ENCODE data around the gene CCDC88B. TPM values are rescaled to one million over a fixed set of nuclear protein-coding genes. Genes with fewer than 3 reads are reported as not detected.

CCDC88B gene
- total RNA-seq, 1 experiment from 2014 or later, result 11.2 TPM

DNA sequence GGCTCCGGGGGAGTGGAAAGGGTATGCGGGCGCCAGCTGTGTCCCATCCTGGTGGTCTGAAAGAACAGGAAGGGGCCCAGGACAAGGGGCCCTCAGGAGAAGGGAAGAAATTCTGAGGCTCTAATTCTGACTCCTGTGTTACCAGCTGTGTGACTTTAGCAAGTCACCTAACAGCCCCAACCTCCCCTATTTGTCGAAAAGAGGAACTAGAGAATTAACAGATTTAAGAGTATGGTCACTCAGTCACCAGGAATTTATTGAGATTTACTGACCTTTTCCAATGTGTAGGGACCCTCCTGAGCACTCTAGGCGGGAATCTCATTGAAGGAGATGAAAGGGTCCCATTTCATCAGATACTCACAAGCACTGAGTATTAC lies 33.6 kb downstream of the CCDC88B start:
- Histone ChIP-seq H3K18ac (ENCODE audit: insufficient read length, low read depth, low read length) (no peak overlapping the region), H3K4ac (ENCODE audit: low read depth, low read length) (no peak overlapping the region), H3K79me1 (ENCODE audit: insufficient read depth, low read depth, low read length, poor library complexity, severe bottlenecking) (no peaks in the 10 kb centered on the region), H2AFZ (ENCODE audit: low read length) (no peak overlapping the region), H4K5ac (ENCODE audit: insufficient read length, low read depth, low read length) (no peak overlapping the region), H4K20me1 (ENCODE audit: control insufficient read depth, insufficient read depth, insufficient read length) (no peaks in the 10 kb centered on the region), H2AK5ac (ENCODE audit: insufficient read length, low read length) (no peak overlapping the region), H3K79me2 (ENCODE audit: insufficient read depth, low read length) (no peaks in the 10 kb centered on the region), H3K27ac (ENCODE audit: insufficient read length, low read depth, low read length) (no peak overlapping the region), H3T11ph (ENCODE audit: low read length) (no peak overlapping the region), H3K23ac (ENCODE audit: insufficient read length, low read depth, low read length) (no peak overlapping the region), H3K9me3 (ENCODE audit: control insufficient read depth, low read depth, low read length) (no peaks in the 10 kb centered on the region), H3K56ac (ENCODE audit: insufficient read length, low read depth, low read length) (no peak overlapping the region), H3K4me2 (ENCODE audit: insufficient read depth, insufficient read length, low read length) (peak overlapping the region; percentile 16), H2BK20ac (ENCODE audit: low read depth, low read length, poor library complexity, severe bottlenecking) (no peak overlapping the region), H3K4me1 (ENCODE audit: insufficient read depth, low read length) (no peaks in the 10 kb centered on the region; the same call in 1 of the 2 replicates), H3K23me2 (ENCODE audit: insufficient read length, low read depth, low read length, poor library complexity, severe bottlenecking) (no peaks in the 10 kb centered on the region), H3K14ac (ENCODE audit: insufficient read depth, low read length) (0 out of 2 replicates have a peak overlapping the region, but pooled peaks have one; percentile 2), H2BK5ac (ENCODE audit: insufficient read length, low read length) (no peak overlapping the region), H3K9ac (ENCODE audit: extremely low read depth, insufficient read length, low read length) (no peak overlapping the region), H3K27me3 (ENCODE audit: insufficient read depth, low read length) (no peaks in the 10 kb centered on the region), H2BK120ac (ENCODE audit: low read depth, low read length, poor library complexity, severe bottlenecking) (no peak overlapping the region), H4K91ac (ENCODE audit: insufficient read length, low read depth, low read length) (no peak overlapping the region), H2BK15ac (ENCODE audit: low read depth, low read length) (no peak overlapping the region), H2BK12ac (ENCODE audit: insufficient read length, low read depth, low read length) (no peak overlapping the region), H4K8ac (replicated peaks; ENCODE audit: insufficient read length, low read depth, low read length) (no peak overlapping the region)
- no peak for DNase-seq
- H3K27ac Mint-ChIP-seq, result peak overlapping the region; percentile 23 to 74 (median 59); a peak in 3 of 7 replicates
- WGBS (ENCODE audit: extremely low coverage, insufficient read length, low lambda C conversion rate), result no CpG with 5 or more reads among the region's 5 CpGs
- H3K27me3 Mint-ChIP-seq (ENCODE audit: low read depth), result no peaks in the 10 kb centered on the region
- H3K9me3 Mint-ChIP-seq, result no peaks in the 10 kb centered on the region; a peak in 1 of 5 replicates
- peaks cover 10 to 14% (median 13%) of the 10 kb centered on the region in 3 experiments; a peak in 6 of 7 replicates for H3K36me3 Mint-ChIP-seq (ENCODE audit: insufficient read depth in 1 of 3, low read depth in 3 of 3)
- TF ChIP-seq CTCF (conservative IDR thresholded peaks at IDR 0.05), result no peak
- peaks cover 9 to 18% of the 10 kb centered on the region in 2 experiments for H3K4me1 Mint-ChIP-seq
- peak overlapping the region in 1 of 2 experiments; percentile 27; a peak in 2 of 5 replicates for H3K4me3 Mint-ChIP-seq

Measured in H9 (cell line).